Measurements from ENCODE around the gene FAF1. TPM values are rescaled to one million over a fixed set of nuclear protein-coding genes. Genes with fewer than 3 reads are reported as not detected.

Gene FAF1
- total and polyA plus RNA-seq, 2 of the 8 experiments (the other 6 are each of a cell fraction or from before 2014, with no cell fraction given): 10.8 to 65.9 TPM

DNA sequence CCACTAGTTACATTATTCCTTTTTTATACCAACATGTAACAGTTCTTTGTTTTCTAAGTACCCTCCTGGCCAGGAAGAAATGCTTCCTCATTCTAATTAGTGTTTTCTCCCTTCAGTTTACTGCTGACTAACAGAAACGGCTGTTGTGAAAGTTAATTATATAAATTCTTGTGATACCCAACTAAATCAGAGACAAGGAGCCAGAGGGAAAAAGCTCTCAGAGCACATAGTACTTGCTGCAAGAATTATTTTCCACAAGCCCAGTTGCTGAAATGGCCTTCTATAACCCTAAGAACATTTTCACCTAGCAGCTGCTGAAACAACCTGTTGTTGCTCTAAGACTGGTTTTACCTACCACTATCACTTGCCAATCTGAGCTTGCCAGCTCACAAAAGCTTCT, 82.4 kb downstream of the FAF1 start (continued):
- TF ChIP-seq JUN (IDR thresholded peaks at IDR 0.05; ENCODE audit: low read depth, low read length): no peak
- no peak for TF ChIP-seq KDM4A (IDR thresholded peaks at IDR 0.05; ENCODE audit: low read depth, low read length, severe bottlenecking)
- no peak for TF ChIP-seq CHD1 (IDR thresholded peaks at IDR 0.05; ENCODE audit: low read depth, low read length)
- TF ChIP-seq TBP (IDR thresholded peaks at IDR 0.05; ENCODE audit: low read depth, low read length): no peak
- TF ChIP-seq HDAC6 (IDR thresholded peaks at IDR 0.05; ENCODE audit: low read depth, low read length): no peak

Data from H1 (cell line).